ENCODE results near the gene PFN3. TPM values are rescaled to one million over a fixed set of nuclear protein-coding genes. Genes with fewer than 3 reads are reported as not detected.
"Not testable (repeated sequence)": the region's sequence is repeated elsewhere in the genome, so short reads cannot be mapped to it uniquely, and the experiment has no call there.

Gene PFN3
- total and polyA plus RNA-seq, 2 experiments from 2014 or later, result 1.9 to 2.0 TPM

DNA sequence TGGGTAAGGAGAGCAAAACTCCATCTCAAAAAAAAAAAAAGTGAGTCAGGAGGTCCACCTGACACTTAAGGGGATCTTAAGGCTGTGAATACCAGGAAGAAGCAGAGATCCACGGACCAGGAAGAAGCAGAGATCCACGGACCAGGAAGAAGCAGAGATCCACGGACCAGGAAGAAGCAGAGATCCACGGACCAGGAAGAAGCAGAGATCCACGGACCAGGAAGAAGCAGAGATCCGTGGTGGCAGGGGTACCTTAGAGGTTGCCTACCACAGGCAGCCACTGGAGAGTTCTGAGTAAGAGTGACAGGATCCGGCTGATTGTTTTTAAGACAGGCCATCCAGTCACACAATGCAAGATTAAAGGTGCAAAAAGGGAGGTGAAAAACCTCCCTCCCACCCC, 20.0 kb upstream of the PFN3 start:
- not testable (repeated sequence) for H3K9me3 Mint-ChIP-seq; H3K36me3 Mint-ChIP-seq (ENCODE audit: low read depth); ATAC-seq; H3K79me2 ChIP-seq (replicated peaks; ENCODE audit: insufficient read depth); H3K4me2 ChIP-seq; H3K4me3 Mint-ChIP-seq; H3K4me3 ChIP-seq; H3F3A ChIP-seq (replicated peaks; ENCODE audit: low read depth); H3K27ac ChIP-seq (ENCODE audit: low read depth); H3K4me1 Mint-ChIP-seq; H3K27me3 ChIP-seq (ENCODE audit: insufficient read depth); DNase-seq (ENCODE audit: low spot score); H3K4me1 ChIP-seq (ENCODE audit: insufficient read depth); H3K27ac Mint-ChIP-seq; H2AFZ ChIP-seq; H3K36me3 ChIP-seq (ENCODE audit: insufficient read depth); H3K27me3 Mint-ChIP-seq (ENCODE audit: insufficient read depth, low read depth, poor library complexity); H3K9me2 ChIP-seq (ENCODE audit: insufficient read depth); H4K20me1 ChIP-seq (replicated peaks; ENCODE audit: insufficient read depth)

DNA sequence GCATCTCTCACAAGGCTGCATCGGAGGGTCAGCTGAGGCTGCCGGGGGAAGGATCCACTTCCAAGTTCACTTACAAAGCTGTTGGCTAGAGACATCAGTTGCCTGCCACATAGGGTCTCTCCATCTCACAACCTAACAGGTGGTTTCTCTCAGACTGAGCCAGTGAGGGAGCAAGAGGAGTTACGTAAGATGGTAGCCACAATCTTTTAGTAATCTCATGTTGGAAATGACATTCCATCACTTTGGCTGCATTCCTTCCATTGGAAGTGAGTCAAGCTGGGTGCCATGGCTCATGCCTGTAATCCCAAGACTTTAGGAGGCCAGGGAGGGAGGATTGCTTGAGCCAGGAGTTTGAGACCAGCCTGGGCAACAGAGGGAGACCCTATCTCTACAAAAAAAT, 18.6 kb upstream of the PFN3 start:
- no peak for ATAC-seq
- Histone ChIP-seq H3K27me3 (ENCODE audit: insufficient read depth) (0 out of 2 replicates have a peak, but pooled peaks cover 5% of the 10 kb centered on the region), H3K9me2 (ENCODE audit: insufficient read depth) (peaks cover 7% of the 10 kb centered on the region; the same call in 1 of the 2 replicates), H3K4me2 (no peak overlapping the region), H3K27ac (ENCODE audit: low read depth) (no peak overlapping the region), H3K36me3 (ENCODE audit: insufficient read depth) (no peaks in the 10 kb centered on the region), H3K4me3 (no peak overlapping the region), H2AFZ (no peak overlapping the region), H4K20me1 (replicated peaks; ENCODE audit: insufficient read depth) (no peaks in the 10 kb centered on the region), H3F3A (replicated peaks; ENCODE audit: low read depth) (no peaks in the 10 kb centered on the region), H3K4me1 (ENCODE audit: insufficient read depth) (no peaks in the 10 kb centered on the region), H3K79me2 (replicated peaks; ENCODE audit: insufficient read depth) (no peaks in the 10 kb centered on the region)
- Mint-ChIP-seq H3K27me3 (ENCODE audit: insufficient read depth, low read depth, poor library complexity) (peaks cover 12% of the 10 kb centered on the region), H3K4me3 (no peak overlapping the region), H3K4me1 (0 out of 3 replicates have a peak, but pooled peaks cover 3% of the 10 kb centered on the region), H3K27ac (no peak overlapping the region), H3K9me3 (no peaks in the 10 kb centered on the region; the same call in 2 of the 3 replicates), H3K36me3 (ENCODE audit: low read depth) (no peaks in the 10 kb centered on the region)
- no peak for DNase-seq (ENCODE audit: low spot score)
- TF ChIP-seq POLR2AphosphoS5 (IDR thresholded peaks at IDR 0.05; ENCODE audit: low read depth), result no peak
- TF ChIP-seq JUNB (IDR thresholded peaks at IDR 0.05; ENCODE audit: unreplicated experiment), result no peak
- TF ChIP-seq NANOG (IDR thresholded peaks at IDR 0.05; ENCODE audit: borderline replicate concordance), result no peak
- no peak for TF ChIP-seq STAT1 (IDR thresholded peaks at IDR 0.05; ENCODE audit: unreplicated experiment)
- TF ChIP-seq REST (IDR thresholded peaks at IDR 0.05; ENCODE audit: unreplicated experiment), result no peak
- no peak for TF ChIP-seq EZH2 (IDR thresholded peaks at IDR 0.05; ENCODE audit: low read depth, unreplicated experiment)
- TF ChIP-seq ETS1 (IDR thresholded peaks at IDR 0.05), result no peak
- no peak for TF ChIP-seq ZNF331 (CRISPR knock-in tag; IDR thresholded peaks at IDR 0.05; ENCODE audit: low read depth)
- no peak for TF ChIP-seq ZNF462 (CRISPR knock-in tag; IDR thresholded peaks at IDR 0.05)
- TF ChIP-seq CREB1 (CRISPR knock-in tag; IDR thresholded peaks at IDR 0.05; ENCODE audit: low read depth), result no peak

Measured in GM23338 (cell line).